H9 (cell line): ENCODE data around the gene GAP43. TPM values are rescaled to one million over a fixed set of nuclear protein-coding genes. Genes with fewer than 3 reads are reported as not detected.

ENCODE experiments used
- DNase-seq: peaks from one replicate; pipeline ENCODE4 v3.0.0-alpha.2; 2017
- H2AFZ ChIP-seq: one replicate; pipeline ENCODE4 v1.6.1; 2013; ENCODE audit warnings: mild to moderate bottlenecking, low read length, control low read depth, moderate library complexity
- H2AK5ac ChIP-seq: 2 replicates; pipeline ENCODE4 v1.6.1; 2013; ENCODE audit warnings: low read length, control low read depth, mixed read lengths; ENCODE audit not compliant: insufficient read length
- H2BK120ac ChIP-seq: one replicate; pipeline ENCODE4 v1.6.1; 2013; ENCODE audit warnings: low read depth, mild to moderate bottlenecking, low read length, control low read depth, inconsistent platforms; ENCODE audit not compliant: poor library complexity, severe bottlenecking
- H2BK12ac ChIP-seq: 2 replicates; pipeline ENCODE4 v1.6.1; 2013; ENCODE audit warnings: low read length, control low read depth, mixed read lengths, low read depth; ENCODE audit not compliant: insufficient read length
- H2BK15ac ChIP-seq: 2 replicates; pipeline ENCODE4 v1.6.1; 2013; ENCODE audit warnings: low read depth, low read length, control low read depth
- H2BK20ac ChIP-seq: one replicate; pipeline ENCODE4 v1.6.1; 2013; ENCODE audit warnings: low read depth, mild to moderate bottlenecking, low read length, control low read depth, inconsistent platforms; ENCODE audit not compliant: poor library complexity, severe bottlenecking
- H2BK5ac ChIP-seq: 2 replicates; pipeline ENCODE4 v1.6.1; 2013; ENCODE audit warnings: low read length, control low read depth, mixed read lengths; ENCODE audit not compliant: insufficient read length
- H3K14ac ChIP-seq: 2 replicates; pipeline ENCODE4 v1.6.1; 2013; ENCODE audit warnings: low read length, control low read depth; ENCODE audit not compliant: insufficient read depth
- H3K18ac ChIP-seq: 2 replicates; pipeline ENCODE4 v1.6.1; 2013; ENCODE audit warnings: low read depth, mild to moderate bottlenecking, mixed read lengths, low read length, control low read depth; ENCODE audit not compliant: insufficient read length
- H3K23ac ChIP-seq: 2 replicates; pipeline ENCODE4 v1.6.1; 2013; ENCODE audit warnings: low read length, control low read depth, mixed read lengths, low read depth; ENCODE audit not compliant: insufficient read length
- H3K23me2 ChIP-seq: 2 replicates; pipeline ENCODE4 v1.6.1; 2013; ENCODE audit warnings: low read depth, mild to moderate bottlenecking, mixed read lengths, low read length, control low read depth; ENCODE audit not compliant: insufficient read length, poor library complexity, severe bottlenecking
- H3K27ac ChIP-seq: 2 replicates; pipeline ENCODE4 v1.5.1; 2013; ENCODE audit warnings: low read length, control low read depth, mixed read lengths, low read depth; ENCODE audit not compliant: insufficient read length
- H3K27me3 ChIP-seq: 2 replicates; pipeline ENCODE4 v1.6.1; 2013; ENCODE audit warnings: low read length, control low read depth, inconsistent platforms; ENCODE audit not compliant: insufficient read depth
- H3K4ac ChIP-seq: 2 replicates; pipeline ENCODE4 v1.6.1; 2013; ENCODE audit warnings: low read depth, mild to moderate bottlenecking, control low read depth, inconsistent platforms, low read length, moderate library complexity
- H3K4me1 ChIP-seq: 2 replicates; pipeline ENCODE4 v1.6.1; 2013; ENCODE audit warnings: low read length, control low read depth, inconsistent platforms; ENCODE audit not compliant: insufficient read depth
- H3K4me2 ChIP-seq: 2 replicates; pipeline ENCODE4 v1.6.1; 2013; ENCODE audit warnings: low read length, control low read depth, mixed read lengths; ENCODE audit not compliant: insufficient read length, insufficient read depth
- H3K56ac ChIP-seq: 2 replicates; pipeline ENCODE4 v1.6.1; 2013; ENCODE audit warnings: low read depth, mild to moderate bottlenecking, mixed read lengths, low read length, control low read depth; ENCODE audit not compliant: insufficient read length
- H3K79me1 ChIP-seq: 2 replicates; pipeline ENCODE4 v1.6.1; 2013; ENCODE audit warnings: low read depth, mild to moderate bottlenecking, moderate library complexity, low read length, control low read depth, inconsistent platforms; ENCODE audit not compliant: insufficient read depth, poor library complexity, severe bottlenecking
- H3K79me2 ChIP-seq: 2 replicates; pipeline ENCODE4 v1.6.1; 2013; ENCODE audit warnings: low read length, control low read depth, inconsistent platforms; ENCODE audit not compliant: insufficient read depth
- H3K9ac ChIP-seq: 2 replicates; pipeline ENCODE4 v1.6.1; 2013; ENCODE audit warnings: low read length, control low read depth, mixed read lengths; ENCODE audit not compliant: insufficient read length; ENCODE audit errors: extremely low read depth
- H3K9me3 ChIP-seq: one replicate; pipeline ENCODE4 v1.6.1; 2013; ENCODE audit warnings: low read depth, low read length, inconsistent platforms; ENCODE audit not compliant: control insufficient read depth
- H3T11ph ChIP-seq: one replicate; pipeline ENCODE4 v1.6.1; 2013; ENCODE audit warnings: mild to moderate bottlenecking, low read length, control low read depth, inconsistent platforms
- H4K20me1 ChIP-seq: one replicate; pipeline ENCODE4 v1.6.1; 2013; ENCODE audit not compliant: control insufficient read depth, insufficient read length, insufficient read depth
- H4K5ac ChIP-seq: 2 replicates; pipeline ENCODE4 v1.6.1; 2013; ENCODE audit warnings: low read depth, mild to moderate bottlenecking, mixed read lengths, low read length, control low read depth; ENCODE audit not compliant: insufficient read length
- H4K8ac ChIP-seq: replicated peaks from 2 replicates; pipeline ENCODE4 v1.6.1; 2013; ENCODE audit warnings: low read length, control low read depth, mixed read lengths, low read depth; ENCODE audit not compliant: insufficient read length
- H4K91ac ChIP-seq: 2 replicates; pipeline ENCODE4 v1.6.1; 2013; ENCODE audit warnings: low read depth, mild to moderate bottlenecking, moderate library complexity, mixed read lengths, low read length, control low read depth; ENCODE audit not compliant: insufficient read length
- H3K27ac Mint-ChIP-seq, 3 experiments: 2 replicates in 2 of 3; 3 replicates in 1 of 3; pipeline ENCODE4 v1.8.0; 2020 to 2021; ENCODE audit warnings: mixed read lengths in 3 of 3, mild to moderate bottlenecking in 1 of 3, moderate library complexity in 1 of 3
- H3K27me3 Mint-ChIP-seq: 2 replicates; pipeline ENCODE4 v1.8.0; 2021; ENCODE audit warnings: low read depth, mild to moderate bottlenecking, moderate library complexity, mixed read lengths
- H3K36me3 Mint-ChIP-seq, 3 experiments: 2 replicates in 2 of 3; 3 replicates in 1 of 3; pipeline ENCODE4 v1.8.0; 2020 to 2021; ENCODE audit warnings: low read depth in 3 of 3, mixed read lengths in 3 of 3; ENCODE audit not compliant: insufficient read depth in 1 of 3
- H3K4me1 Mint-ChIP-seq, 2 experiments: 2 replicates each; pipeline ENCODE4 v1.8.0; 2020; ENCODE audit warnings: mixed read lengths in 2 of 2
- H3K4me3 Mint-ChIP-seq, 2 experiments: 2 replicates in 1 of 2; 3 replicates in 1 of 2; pipeline ENCODE4 v1.8.0; 2020 to 2021; ENCODE audit warnings: mild to moderate bottlenecking in 2 of 2, mixed read lengths in 2 of 2, moderate library complexity in 1 of 2
- H3K9me3 Mint-ChIP-seq, 2 experiments: 2 replicates in 1 of 2; 3 replicates in 1 of 2; pipeline ENCODE4 v1.8.0; 2020; ENCODE audit warnings: mild to moderate bottlenecking in 2 of 2, mixed read lengths in 2 of 2, moderate library complexity in 1 of 2
- CTCF ChIP-seq: fragments of 200-600 bp; sonication (generic); conservative IDR thresholded peaks from 3 replicates; pipeline ENCODE4 v1.8.0; 2021; ENCODE audit warnings: antibody characterized with exemption, mild to moderate bottlenecking
- WGBS: extraction: QIAGEN DNeasy Blood & Tissue Kit; methylation state at CpG from one replicate; pipeline ENCODE4 v1.1.7; 2013; ENCODE audit warnings: missing lambda C conversion rate, low lambda C conversion rate, mixed read lengths; ENCODE audit not compliant: insufficient read length; ENCODE audit errors: extremely low coverage; 5-methylcytosine and 5-hydroxymethylcytosine counted together
- total RNA-seq: library from RNA; stranded (reverse); gene quantifications from 2 replicates; pipeline ENCODE4 v1.2.1, GENCODE V29; 2021

GAP43 gene
- total RNA-seq, 1 experiment from 2014 or later, result 12.8 TPM

GRCh38 chr3:115616461-115616860 is 6.8 kb upstream of the GAP43 start:
- Histone ChIP-seq H3K23ac (no peak overlapping the region), H3K23me2 (no peaks in the 10 kb centered on the region), H2AFZ (no peak overlapping the region), H3K18ac (no peak overlapping the region), H3K27me3 (no peaks in the 10 kb centered on the region), H3K14ac (no peak overlapping the region), H3K4ac (no peak overlapping the region), H2BK20ac (no peak overlapping the region), H3K9ac (no peak overlapping the region), H3K27ac (no peak overlapping the region), H2BK5ac (no peak overlapping the region), H3K4me1 (peaks cover 8% of the 10 kb centered on the region), H3T11ph (no peak overlapping the region), H2AK5ac (no peak overlapping the region), H3K79me1 (no peaks in the 10 kb centered on the region), H2BK120ac (no peak overlapping the region), H4K5ac (no peak overlapping the region), H3K4me2 (no peak overlapping the region), H3K56ac (no peak overlapping the region), H2BK12ac (no peak overlapping the region), H4K91ac (no peak overlapping the region), H4K8ac (no peak overlapping the region), H3K9me3 (no peaks in the 10 kb centered on the region), H4K20me1 (no peaks in the 10 kb centered on the region), H2BK15ac (no peak overlapping the region), H3K79me2 (no peaks in the 10 kb centered on the region)
- peaks cover 0 to 2% (median 0%) of the 10 kb centered on the region in 3 experiments; a peak in 3 of 7 replicates for H3K36me3 Mint-ChIP-seq
- WGBS, result no CpG with 5 or more reads among the region's 4 CpGs
- no peaks in the 10 kb centered on the region for H3K27me3 Mint-ChIP-seq
- H3K4me3 Mint-ChIP-seq, result no peak overlapping the region
- DNase-seq, result no peak
- H3K4me1 Mint-ChIP-seq, result peaks cover 22 to 24% of the 10 kb centered on the region in 2 experiments
- no peak overlapping the region; a peak in 1 of 7 replicates for H3K27ac Mint-ChIP-seq
- peaks cover 0 to 6% of the 10 kb centered on the region in 2 experiments; a peak in 1 of 5 replicates for H3K9me3 Mint-ChIP-seq
- no peak for TF ChIP-seq CTCF
